Mesothelial cell of epicardium (in vitro differentiated cells): ENCODE data around the gene PCDH19. TPM values are rescaled to one million over a fixed set of nuclear protein-coding genes. Genes with fewer than 3 reads are reported as not detected.

ENCODE experiments used
- DNase-seq, 2 experiments: peaks; one replicate each; pipeline ENCODE4 v3.0.0; 2021; ENCODE audit warnings: low spot score in 2 of 2; ENCODE audit not compliant: unreplicated experiment in 2 of 2
- H3K27ac Mint-ChIP-seq: 2 replicates; pipeline ENCODE4 v1.8.0; 2021; ENCODE audit warnings: mixed read lengths
- H3K27me3 Mint-ChIP-seq: 2 replicates; pipeline ENCODE4 v1.8.0; 2021; ENCODE audit warnings: low read depth, mixed read lengths
- H3K36me3 Mint-ChIP-seq: 2 replicates; pipeline ENCODE4 v1.8.0; 2021; ENCODE audit warnings: mixed read lengths
- H3K4me1 Mint-ChIP-seq: 2 replicates; pipeline ENCODE4 v1.8.0; 2021; ENCODE audit warnings: mixed read lengths
- H3K4me3 Mint-ChIP-seq: 2 replicates; pipeline ENCODE4 v1.8.0; 2021; ENCODE audit warnings: mild to moderate bottlenecking, moderate library complexity, mixed read lengths
- H3K9me3 Mint-ChIP-seq: 2 replicates; pipeline ENCODE4 v1.8.0; 2021; ENCODE audit warnings: mixed read lengths
- CTCF ChIP-seq: fragments of 200-600 bp; sonication (generic); IDR thresholded peaks from one replicate; pipeline ENCODE4 v1.5.0; 2021; ENCODE audit warnings: antibody characterized with exemption; ENCODE audit not compliant: unreplicated experiment
- total RNA-seq: library from RNA; stranded (reverse); gene quantifications from 3 replicates; pipeline ENCODE4 v1.2.1, GENCODE V29; 2021

The PCDH19 gene
- total RNA-seq, 1 donor from 2014 or later = 9.4 TPM

GRCh38 chrX:100411802-100412715 is 2.0 kb upstream of the PCDH19 start:
- Mint-ChIP-seq H3K27me3 (peaks cover 74% of the 10 kb centered on the region), H3K4me1 (peaks cover 32% of the 10 kb centered on the region), H3K9me3 (no peaks in the 10 kb centered on the region), H3K36me3 (peaks cover 1% of the 10 kb centered on the region), H3K4me3 (peak overlapping the region; percentile 75), H3K27ac (no peak overlapping the region)
- DNase-seq = no peak
- TF ChIP-seq CTCF = no peak

GRCh38 chrX:100410901-100411801 is 1.1 kb upstream of the PCDH19 start:
- peak in 1 of 2 experiments; percentile 48 for DNase-seq
- H3K4me1 Mint-ChIP-seq = peaks cover 32% of the 10 kb centered on the region
- no peaks in the 10 kb centered on the region for H3K9me3 Mint-ChIP-seq
- H3K27me3 Mint-ChIP-seq = peaks cover 83% of the 10 kb centered on the region
- TF ChIP-seq CTCF = no peak
- H3K27ac Mint-ChIP-seq = no peak overlapping the region
- H3K4me3 Mint-ChIP-seq = peak overlapping the region; percentile 75
- peaks cover 6% of the 10 kb centered on the region for H3K36me3 Mint-ChIP-seq

GRCh38 chrX:100408713-100409609 is 1.1 kb downstream of the PCDH19 start:
- H3K27ac Mint-ChIP-seq = no peak overlapping the region
- peaks cover 95% of the 10 kb centered on the region for H3K27me3 Mint-ChIP-seq
- no peak for TF ChIP-seq CTCF
- DNase-seq = peak in 1 of 2 experiments; percentile 42
- H3K4me1 Mint-ChIP-seq = peaks cover 36% of the 10 kb centered on the region
- no peaks in the 10 kb centered on the region for H3K9me3 Mint-ChIP-seq
- H3K4me3 Mint-ChIP-seq = peak overlapping the region; percentile 92
- H3K36me3 Mint-ChIP-seq = peaks cover 6% of the 10 kb centered on the region

GRCh38 chrX:100407784-100408712 is 2.0 kb downstream of the PCDH19 start:
- Mint-ChIP-seq H3K9me3 (no peaks in the 10 kb centered on the region), H3K4me3 (peak overlapping the region; percentile 37), H3K27me3 (peaks cover 95% of the 10 kb centered on the region), H3K27ac (no peak overlapping the region), H3K4me1 (peaks cover 40% of the 10 kb centered on the region), H3K36me3 (peaks cover 6% of the 10 kb centered on the region)
- TF ChIP-seq CTCF = no peak
- DNase-seq = no peak
